HepG2 (cell line): ENCODE results near the gene EIF5A. TPM values are rescaled to one million over a fixed set of nuclear protein-coding genes. Genes with fewer than 3 reads are reported as not detected.

Experiments used
- ARNTL ChIP-seq: sonication (generic); formaldehyde crosslinking; IDR thresholded peaks from 2 replicates; pipeline ENCODE4 v1.4.0; 2020; ENCODE audit warnings: mild to moderate bottlenecking, missing genetic modification reagents
- ATF5 ChIP-seq: sonication (generic); formaldehyde crosslinking; IDR thresholded peaks from 2 replicates; pipeline ENCODE4 v1.4.0; 2020; ENCODE audit warnings: mild to moderate bottlenecking, low read depth, missing genetic modification reagents
- CREB1 ChIP-seq, 2 experiments: fragments of 450-650 bp in 1 of 2; IDR thresholded peaks; 2 replicates each; pipeline ENCODE4 v1.6.1; 2016 to 2017; ENCODE audit warnings: control low read depth in 1 of 2, mild to moderate bottlenecking in 1 of 2, missing compliant biosample characterization in 1 of 2, missing genetic modification characterization in 1 of 2
- PAWR ChIP-seq: sonication (generic); formaldehyde crosslinking; IDR thresholded peaks from 2 replicates; pipeline ENCODE4 v1.4.0; 2020; ENCODE audit warnings: missing genetic modification reagents, mild to moderate bottlenecking, borderline replicate concordance
- TOE1 ChIP-seq: sonication (generic); formaldehyde crosslinking; IDR thresholded peaks from 2 replicates; pipeline ENCODE4 v1.4.0; 2020; ENCODE audit warnings: mild to moderate bottlenecking, missing genetic modification reagents
- ZNF235 ChIP-seq: sonication (generic); formaldehyde crosslinking; IDR thresholded peaks from 2 replicates; pipeline ENCODE4 v1.8.1; 2023; ENCODE audit warnings: mild to moderate bottlenecking, missing genetic modification reagents, borderline replicate concordance
- ZNF34 ChIP-seq: sonication (generic); formaldehyde crosslinking; IDR thresholded peaks from 2 replicates; pipeline ENCODE4 v1.4.0; 2020; ENCODE audit warnings: mild to moderate bottlenecking, missing genetic modification reagents, borderline replicate concordance
- ZNF83 ChIP-seq: sonication (generic); formaldehyde crosslinking; IDR thresholded peaks from 2 replicates; pipeline ENCODE4 v1.4.0; 2020; ENCODE audit warnings: missing genetic modification reagents, mild to moderate bottlenecking, borderline replicate concordance
- ZSCAN31 ChIP-seq: sonication (generic); formaldehyde crosslinking; IDR thresholded peaks from 2 replicates; pipeline ENCODE4 v1.5.0; 2020; ENCODE audit warnings: low read depth, mild to moderate bottlenecking, missing genetic modification reagents
- polyA plus RNA-seq, 8 experiments: library from polyadenylated mRNA; depleted of rRNA in 3 of 8; stranded (reverse) in 7 of 8; unstranded in 1 of 8; fragments of >200 nt; fragmentation: Illumina TruSeq in 4 of 8; extraction: Trizol in 4 of 8; gene quantifications; 2 replicates each; pipeline versions ENCODE4 v1.2.1 to v1.2.3, GENCODE V29; 2011 to 2016; ENCODE audit warnings: low read depth in 4 of 8, missing spikeins in 1 of 8, mixed read lengths in 1 of 8; ENCODE audit not compliant: insufficient read depth in 1 of 8
- total RNA-seq, 5 experiments: library from RNA; depleted of rRNA; stranded (reverse); fragments of >200 nt; fragmentation: Illumina TruSeq; extraction: Trizol; gene quantifications; 2 replicates each; pipeline ENCODE4 v1.2.3, GENCODE V29; 2016; ENCODE audit warnings: low read depth in 1 of 5

Gene EIF5A
- total and polyA plus RNA-seq, 2 of the 13 experiments (the other 11 are each of a cell fraction or from before 2014, with no cell fraction given), result 319 to 337 TPM

DNA sequence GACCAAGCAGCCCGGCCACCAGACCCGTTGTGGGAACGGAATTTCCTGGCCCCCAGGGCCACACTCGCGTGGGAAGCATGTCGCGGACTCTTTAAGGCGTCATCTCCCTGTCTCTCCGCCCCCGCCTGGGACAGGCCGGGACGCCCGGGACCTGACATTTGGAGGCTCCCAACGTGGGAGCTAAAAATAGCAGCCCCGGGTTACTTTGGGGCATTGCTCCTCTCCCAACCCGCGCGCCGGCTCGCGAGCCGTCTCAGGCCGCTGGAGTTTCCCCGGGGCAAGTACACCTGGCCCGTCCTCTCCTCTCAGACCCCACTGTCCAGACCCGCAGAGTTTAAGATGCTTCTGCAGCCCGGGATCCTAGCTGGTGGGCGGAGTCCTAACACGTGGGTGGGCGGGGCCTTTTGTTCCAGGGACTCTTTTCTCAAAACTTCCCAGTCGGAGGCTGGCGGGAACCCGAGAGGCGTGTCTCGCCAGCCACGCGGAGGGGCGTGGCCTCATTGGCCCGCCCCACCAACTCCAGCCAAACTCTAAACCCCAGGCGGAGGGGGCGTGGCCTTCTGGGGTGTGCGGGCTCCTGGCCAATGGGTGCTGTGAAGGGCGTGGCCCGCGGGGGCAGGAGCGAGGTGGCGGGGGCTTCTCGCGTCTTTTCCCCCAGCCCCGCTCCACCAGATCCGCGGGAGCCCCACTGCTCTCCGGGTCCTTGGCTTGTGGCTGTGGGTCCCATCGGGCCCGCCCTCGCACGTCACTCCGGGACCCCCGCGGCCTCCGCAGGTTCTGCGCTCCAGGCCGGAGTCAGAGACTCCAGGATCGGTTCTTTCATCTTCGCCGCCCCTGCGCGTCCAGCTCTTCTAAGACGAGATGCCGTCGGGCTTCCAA is 26.1 kb upstream of the EIF5A start, which contains the start of gene SLC2A4 (continued):
- TF ChIP-seq ATF5 (CRISPR knock-in tag) (no peak), ARNTL (CRISPR knock-in tag) (no peak), ZSCAN31 (no peak), ZNF83 (CRISPR knock-in tag) (no peak), TOE1 (CRISPR knock-in tag) (0 out of 2 replicates have a peak, but pooled peaks have one; percentile 1), CREB1 (IDR thresholded peaks at IDR 0.05) (peak; percentile 27; the same call in 1 of the 2 replicates), CREB1 (CRISPR knock-in tag; IDR thresholded peaks at IDR 0.05) (0 out of 2 replicates have a peak, but pooled peaks have one; percentile 27), ZNF34 (CRISPR knock-in tag) (peak; percentile 9; the same call in 1 of the 2 replicates), ZNF235 (CRISPR knock-in tag) (no peak), PAWR (no peak)
